H9 (cell line): ENCODE measurements around the gene MAN1A1. TPM values are rescaled to one million over a fixed set of nuclear protein-coding genes. Genes with fewer than 3 reads are reported as not detected.

Experiments
- DNase-seq: peaks from one replicate; pipeline ENCODE4 v3.0.0-alpha.2; 2017
- H2AFZ ChIP-seq: one replicate; pipeline ENCODE4 v1.6.1; 2013; ENCODE audit warnings: mild to moderate bottlenecking, low read length, control low read depth, moderate library complexity
- H2AK5ac ChIP-seq: 2 replicates; pipeline ENCODE4 v1.6.1; 2013; ENCODE audit warnings: low read length, control low read depth, mixed read lengths; ENCODE audit not compliant: insufficient read length
- H2BK120ac ChIP-seq: one replicate; pipeline ENCODE4 v1.6.1; 2013; ENCODE audit warnings: low read depth, mild to moderate bottlenecking, low read length, control low read depth, inconsistent platforms; ENCODE audit not compliant: poor library complexity, severe bottlenecking
- H2BK12ac ChIP-seq: 2 replicates; pipeline ENCODE4 v1.6.1; 2013; ENCODE audit warnings: low read length, control low read depth, mixed read lengths, low read depth; ENCODE audit not compliant: insufficient read length
- H2BK15ac ChIP-seq: 2 replicates; pipeline ENCODE4 v1.6.1; 2013; ENCODE audit warnings: low read depth, low read length, control low read depth
- H2BK20ac ChIP-seq: one replicate; pipeline ENCODE4 v1.6.1; 2013; ENCODE audit warnings: low read depth, mild to moderate bottlenecking, low read length, control low read depth, inconsistent platforms; ENCODE audit not compliant: poor library complexity, severe bottlenecking
- H2BK5ac ChIP-seq: 2 replicates; pipeline ENCODE4 v1.6.1; 2013; ENCODE audit warnings: low read length, control low read depth, mixed read lengths; ENCODE audit not compliant: insufficient read length
- H3K14ac ChIP-seq: 2 replicates; pipeline ENCODE4 v1.6.1; 2013; ENCODE audit warnings: low read length, control low read depth; ENCODE audit not compliant: insufficient read depth
- H3K18ac ChIP-seq: 2 replicates; pipeline ENCODE4 v1.6.1; 2013; ENCODE audit warnings: low read depth, mild to moderate bottlenecking, mixed read lengths, low read length, control low read depth; ENCODE audit not compliant: insufficient read length
- H3K23ac ChIP-seq: 2 replicates; pipeline ENCODE4 v1.6.1; 2013; ENCODE audit warnings: low read length, control low read depth, mixed read lengths, low read depth; ENCODE audit not compliant: insufficient read length
- H3K23me2 ChIP-seq: 2 replicates; pipeline ENCODE4 v1.6.1; 2013; ENCODE audit warnings: low read depth, mild to moderate bottlenecking, mixed read lengths, low read length, control low read depth; ENCODE audit not compliant: insufficient read length, poor library complexity, severe bottlenecking
- H3K27ac ChIP-seq: 2 replicates; pipeline ENCODE4 v1.5.1; 2013; ENCODE audit warnings: low read length, control low read depth, mixed read lengths, low read depth; ENCODE audit not compliant: insufficient read length
- H3K27me3 ChIP-seq: 2 replicates; pipeline ENCODE4 v1.6.1; 2013; ENCODE audit warnings: low read length, control low read depth, inconsistent platforms; ENCODE audit not compliant: insufficient read depth
- H3K4ac ChIP-seq: 2 replicates; pipeline ENCODE4 v1.6.1; 2013; ENCODE audit warnings: low read depth, mild to moderate bottlenecking, control low read depth, inconsistent platforms, low read length, moderate library complexity
- H3K4me1 ChIP-seq: 2 replicates; pipeline ENCODE4 v1.6.1; 2013; ENCODE audit warnings: low read length, control low read depth, inconsistent platforms; ENCODE audit not compliant: insufficient read depth
- H3K4me2 ChIP-seq: 2 replicates; pipeline ENCODE4 v1.6.1; 2013; ENCODE audit warnings: low read length, control low read depth, mixed read lengths; ENCODE audit not compliant: insufficient read length, insufficient read depth
- H3K56ac ChIP-seq: 2 replicates; pipeline ENCODE4 v1.6.1; 2013; ENCODE audit warnings: low read depth, mild to moderate bottlenecking, mixed read lengths, low read length, control low read depth; ENCODE audit not compliant: insufficient read length
- H3K79me1 ChIP-seq: 2 replicates; pipeline ENCODE4 v1.6.1; 2013; ENCODE audit warnings: low read depth, mild to moderate bottlenecking, moderate library complexity, low read length, control low read depth, inconsistent platforms; ENCODE audit not compliant: insufficient read depth, poor library complexity, severe bottlenecking
- H3K79me2 ChIP-seq: 2 replicates; pipeline ENCODE4 v1.6.1; 2013; ENCODE audit warnings: low read length, control low read depth, inconsistent platforms; ENCODE audit not compliant: insufficient read depth
- H3K9ac ChIP-seq: 2 replicates; pipeline ENCODE4 v1.6.1; 2013; ENCODE audit warnings: low read length, control low read depth, mixed read lengths; ENCODE audit not compliant: insufficient read length; ENCODE audit errors: extremely low read depth
- H3K9me3 ChIP-seq: one replicate; pipeline ENCODE4 v1.6.1; 2013; ENCODE audit warnings: low read depth, low read length, inconsistent platforms; ENCODE audit not compliant: control insufficient read depth
- H3T11ph ChIP-seq: one replicate; pipeline ENCODE4 v1.6.1; 2013; ENCODE audit warnings: mild to moderate bottlenecking, low read length, control low read depth, inconsistent platforms
- H4K20me1 ChIP-seq: one replicate; pipeline ENCODE4 v1.6.1; 2013; ENCODE audit not compliant: control insufficient read depth, insufficient read length, insufficient read depth
- H4K5ac ChIP-seq: 2 replicates; pipeline ENCODE4 v1.6.1; 2013; ENCODE audit warnings: low read depth, mild to moderate bottlenecking, mixed read lengths, low read length, control low read depth; ENCODE audit not compliant: insufficient read length
- H4K8ac ChIP-seq: replicated peaks from 2 replicates; pipeline ENCODE4 v1.6.1; 2013; ENCODE audit warnings: low read length, control low read depth, mixed read lengths, low read depth; ENCODE audit not compliant: insufficient read length
- H4K91ac ChIP-seq: 2 replicates; pipeline ENCODE4 v1.6.1; 2013; ENCODE audit warnings: low read depth, mild to moderate bottlenecking, moderate library complexity, mixed read lengths, low read length, control low read depth; ENCODE audit not compliant: insufficient read length
- H3K27ac Mint-ChIP-seq, 3 experiments: 2 replicates in 2 of 3; 3 replicates in 1 of 3; pipeline ENCODE4 v1.8.0; 2020 to 2021; ENCODE audit warnings: mixed read lengths in 3 of 3, mild to moderate bottlenecking in 1 of 3, moderate library complexity in 1 of 3
- H3K27me3 Mint-ChIP-seq: 2 replicates; pipeline ENCODE4 v1.8.0; 2021; ENCODE audit warnings: low read depth, mild to moderate bottlenecking, moderate library complexity, mixed read lengths
- H3K36me3 Mint-ChIP-seq, 3 experiments: 2 replicates in 2 of 3; 3 replicates in 1 of 3; pipeline ENCODE4 v1.8.0; 2020 to 2021; ENCODE audit warnings: low read depth in 3 of 3, mixed read lengths in 3 of 3; ENCODE audit not compliant: insufficient read depth in 1 of 3
- H3K4me1 Mint-ChIP-seq, 2 experiments: 2 replicates each; pipeline ENCODE4 v1.8.0; 2020; ENCODE audit warnings: mixed read lengths in 2 of 2
- H3K4me3 Mint-ChIP-seq, 2 experiments: 2 replicates in 1 of 2; 3 replicates in 1 of 2; pipeline ENCODE4 v1.8.0; 2020 to 2021; ENCODE audit warnings: mild to moderate bottlenecking in 2 of 2, mixed read lengths in 2 of 2, moderate library complexity in 1 of 2
- H3K9me3 Mint-ChIP-seq, 2 experiments: 2 replicates in 1 of 2; 3 replicates in 1 of 2; pipeline ENCODE4 v1.8.0; 2020; ENCODE audit warnings: mild to moderate bottlenecking in 2 of 2, mixed read lengths in 2 of 2, moderate library complexity in 1 of 2
- CTCF ChIP-seq: fragments of 200-600 bp; sonication (generic); conservative IDR thresholded peaks from 3 replicates; pipeline ENCODE4 v1.8.0; 2021; ENCODE audit warnings: antibody characterized with exemption, mild to moderate bottlenecking
- total RNA-seq: library from RNA; stranded (reverse); gene quantifications from 2 replicates; pipeline ENCODE4 v1.2.1, GENCODE V29; 2021

MAN1A1 gene
- total RNA-seq, 1 experiment from 2014 or later = 1.6 TPM

DNA sequence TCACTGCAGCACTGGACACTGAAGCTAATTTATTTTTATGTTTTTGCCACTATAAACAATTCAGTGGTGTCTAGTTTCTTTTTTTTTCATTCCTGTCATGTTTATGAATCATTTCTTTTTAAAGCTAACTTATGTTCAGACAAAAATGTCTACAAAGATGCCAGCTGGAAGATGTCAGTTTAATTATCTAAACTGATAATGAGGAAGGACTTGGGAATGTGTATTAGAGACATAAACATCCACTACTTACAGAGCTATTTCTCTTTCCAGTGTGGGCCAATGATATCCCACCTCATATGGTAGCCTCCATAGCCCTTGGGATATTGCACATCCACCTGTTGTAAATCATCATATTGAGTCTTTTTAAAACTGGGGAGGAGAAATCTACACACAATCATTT, 139.0 kb downstream of the MAN1A1 start:
- H3K4me1 Mint-ChIP-seq = no peaks in the 10 kb centered on the region
- H3K4me3 Mint-ChIP-seq = no peak overlapping the region
- Histone ChIP-seq H2BK120ac (no peak overlapping the region), H3K4me2 (no peak overlapping the region), H3T11ph (no peak overlapping the region), H2BK5ac (no peak overlapping the region), H3K79me1 (no peaks in the 10 kb centered on the region), H4K20me1 (no peaks in the 10 kb centered on the region), H2BK12ac (no peak overlapping the region), H2AK5ac (no peak overlapping the region), H3K79me2 (no peaks in the 10 kb centered on the region), H3K4ac (no peak overlapping the region), H3K27ac (no peak overlapping the region), H4K91ac (no peak overlapping the region), H3K4me1 (no peaks in the 10 kb centered on the region), H4K5ac (no peak overlapping the region), H3K9ac (no peak overlapping the region), H4K8ac (no peak overlapping the region), H2AFZ (no peak overlapping the region), H3K23me2 (no peaks in the 10 kb centered on the region), H3K27me3 (no peaks in the 10 kb centered on the region), H2BK15ac (no peak overlapping the region), H3K56ac (no peak overlapping the region), H3K18ac (no peak overlapping the region), H3K23ac (no peak overlapping the region), H2BK20ac (no peak overlapping the region), H3K14ac (no peak overlapping the region), H3K9me3 (no peaks in the 10 kb centered on the region)
- H3K9me3 Mint-ChIP-seq = no peaks in the 10 kb centered on the region
- no peak for DNase-seq
- no peaks in the 10 kb centered on the region for H3K36me3 Mint-ChIP-seq
- no peaks in the 10 kb centered on the region for H3K27me3 Mint-ChIP-seq
- TF ChIP-seq CTCF = no peak
- H3K27ac Mint-ChIP-seq = no peak overlapping the region
